Colonic mucosa (tissue), 4 donors: ENCODE measurements around the gene APOL4. TPM values are rescaled to one million over a fixed set of nuclear protein-coding genes. Genes with fewer than 3 reads are reported as not detected.
"Not testable (repeated sequence)": the region's sequence is repeated elsewhere in the genome, so short reads cannot be mapped to it uniquely, and the experiment has no call there.

Experiments
- DNase-seq: peaks from one replicate; pipeline ENCODE4 v3.0.0-alpha.2; 2020
- H3K27ac ChIP-seq: fragments of 200-600 bp; one replicate; pipeline ENCODE4 v1.8.0; 2021
- H3K27me3 ChIP-seq: fragments of 200-600 bp; one replicate; pipeline ENCODE4 v1.8.0; 2021
- H3K36me3 ChIP-seq: fragments of 200-600 bp; one replicate; pipeline ENCODE4 v1.8.0; 2021
- H3K4me1 ChIP-seq: fragments of 200-600 bp; one replicate; pipeline ENCODE4 v1.8.0; 2021; ENCODE audit warnings: mild to moderate bottlenecking
- H3K4me3 ChIP-seq: fragments of 200-600 bp; one replicate; pipeline ENCODE4 v1.8.0; 2021
- H3K9ac ChIP-seq, 2 donors: one replicate each; pipeline ENCODE4 v1.7.0; 2013; ENCODE audit warnings: control low read depth in 2 of 2, low read depth in 2 of 2, low read length in 2 of 2
- H3K9me3 ChIP-seq: fragments of 200-600 bp; one replicate; pipeline ENCODE4 v1.8.0; 2021
- intact Hi-C: fragments of 100-400 bp; cut with DNase I; formaldehyde crosslinking; loops from one replicate; pipeline ENCODE4 v1.14.1; 2022
- total RNA-seq, 2 donors: library from RNA; stranded (reverse); fragmentation: NEBNext Ultra II Directional in 1 of 2; extraction: Animal tissue kit (Norgen Biotek cat#: 25700) in 1 of 2; gene quantifications; one replicate each; pipeline ENCODE4 v1.2.1, GENCODE V29; 2021
- TF ChIP-seq, protein P1 (sequence below): fragments of 200-600 bp; IDR thresholded peaks from one replicate; pipeline ENCODE4 v1.8.0; 2022; ENCODE audit warnings: antibody characterized with exemption, mild to moderate bottlenecking
- donor health status: healthy.
- donor health status: DM: no; HTN: no; CAD: no.
- donor health status: DM: no; HTN: no; CAD: no.

Gene APOL4
- total RNA-seq, 2 donors from 2014 or later = 1.9 to 2.3 TPM

DNA sequence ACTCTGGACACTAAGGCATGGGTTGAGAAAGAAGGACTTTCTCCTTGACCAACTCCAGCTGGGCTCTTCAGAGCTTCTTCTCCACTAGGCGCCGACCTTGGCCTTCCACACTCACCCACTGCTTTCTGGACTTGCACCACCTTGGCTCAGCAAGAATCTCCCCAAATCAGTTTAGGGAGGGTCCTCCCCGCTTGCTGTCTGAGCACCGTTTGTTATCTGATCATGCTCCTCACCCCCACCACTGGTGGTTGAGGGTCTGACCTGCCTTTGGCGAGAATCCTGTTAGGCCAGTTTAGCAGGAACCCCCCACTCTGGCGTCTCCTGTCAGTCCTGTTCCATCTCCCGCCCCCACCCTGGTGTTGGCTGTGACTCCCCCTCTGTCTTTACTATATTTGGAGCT lies 27.3 kb upstream of the APOL4 start:
- no peak for DNase-seq
- Histone ChIP-seq H3K36me3 (no peaks in the 10 kb centered on the region), H3K4me3 (no peak overlapping the region), H3K27ac (no peak overlapping the region), H3K27me3 (no peaks in the 10 kb centered on the region), H3K9me3 (no peaks in the 10 kb centered on the region), H3K4me1 (no peaks in the 10 kb centered on the region), H3K9ac (no peak overlapping the region)
- TF ChIP-seq, protein P1, sequence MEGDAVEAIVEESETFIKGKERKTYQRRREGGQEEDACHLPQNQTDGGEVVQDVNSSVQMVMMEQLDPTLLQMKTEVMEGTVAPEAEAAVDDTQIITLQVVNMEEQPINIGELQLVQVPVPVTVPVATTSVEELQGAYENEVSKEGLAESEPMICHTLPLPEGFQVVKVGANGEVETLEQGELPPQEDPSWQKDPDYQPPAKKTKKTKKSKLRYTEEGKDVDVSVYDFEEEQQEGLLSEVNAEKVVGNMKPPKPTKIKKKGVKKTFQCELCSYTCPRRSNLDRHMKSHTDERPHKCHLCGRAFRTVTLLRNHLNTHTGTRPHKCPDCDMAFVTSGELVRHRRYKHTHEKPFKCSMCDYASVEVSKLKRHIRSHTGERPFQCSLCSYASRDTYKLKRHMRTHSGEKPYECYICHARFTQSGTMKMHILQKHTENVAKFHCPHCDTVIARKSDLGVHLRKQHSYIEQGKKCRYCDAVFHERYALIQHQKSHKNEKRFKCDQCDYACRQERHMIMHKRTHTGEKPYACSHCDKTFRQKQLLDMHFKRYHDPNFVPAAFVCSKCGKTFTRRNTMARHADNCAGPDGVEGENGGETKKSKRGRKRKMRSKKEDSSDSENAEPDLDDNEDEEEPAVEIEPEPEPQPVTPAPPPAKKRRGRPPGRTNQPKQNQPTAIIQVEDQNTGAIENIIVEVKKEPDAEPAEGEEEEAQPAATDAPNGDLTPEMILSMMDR = no peak
- intact Hi-C loops = no loop called here

DNA sequence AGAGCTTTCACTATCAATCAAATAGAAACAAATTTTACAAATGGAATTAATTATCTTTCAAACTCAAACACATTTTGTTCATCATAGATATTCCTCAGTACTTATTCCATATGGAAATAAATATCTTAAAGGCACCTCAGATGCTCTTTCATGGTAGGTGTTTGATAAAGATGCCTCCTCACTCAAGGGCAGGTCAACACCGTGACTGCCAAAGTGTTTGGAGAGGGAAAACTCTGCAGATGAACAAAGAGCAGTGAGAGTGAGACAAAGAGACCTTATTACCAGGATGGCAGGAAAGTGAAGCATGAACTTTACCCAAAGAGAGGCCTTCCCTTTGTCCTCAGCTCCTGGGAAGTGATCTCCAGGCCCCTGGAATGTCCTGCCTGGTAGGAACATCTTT lies 26.8 kb upstream of the APOL4 start:
- H3K4me3 ChIP-seq, H3K27ac ChIP-seq, H3K9ac ChIP-seq, H3K27me3 ChIP-seq, intact Hi-C loops, H3K4me1 ChIP-seq, H3K9me3 ChIP-seq, DNase-seq, H3K36me3 ChIP-seq: not testable (repeated sequence)

DNA sequence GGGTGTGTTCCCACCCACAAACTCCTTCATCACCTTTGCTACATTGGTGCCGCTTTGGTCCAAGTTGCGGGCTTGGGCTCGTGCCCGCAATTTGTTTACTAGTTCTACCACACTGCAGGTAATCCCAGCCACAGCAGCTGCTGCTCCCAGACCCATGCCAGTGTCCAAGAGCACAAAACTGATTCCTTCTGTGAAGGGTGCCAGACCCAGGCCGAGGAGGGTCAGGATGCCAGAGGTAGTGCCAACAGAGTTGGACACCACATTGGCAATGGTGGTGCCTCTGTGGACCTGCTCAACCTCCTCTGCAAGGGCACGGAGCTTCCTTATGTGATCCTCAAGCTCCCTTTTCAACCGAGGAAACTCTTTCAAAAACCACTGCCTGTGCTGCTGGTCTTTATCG lies 26.2 kb upstream of the APOL4 start:
- TF ChIP-seq, protein P1 = no peak
- no peaks in the 10 kb centered on the region for H3K27me3 ChIP-seq
- DNase-seq = no peak
- no peak overlapping the region for H3K9ac ChIP-seq
- no peaks in the 10 kb centered on the region for H3K36me3 ChIP-seq
- H3K4me3 ChIP-seq = no peak overlapping the region
- no peak overlapping the region for H3K27ac ChIP-seq
- H3K9me3 ChIP-seq = no peaks in the 10 kb centered on the region
- intact Hi-C loops = no loop called here
- H3K4me1 ChIP-seq = no peaks in the 10 kb centered on the region

DNA sequence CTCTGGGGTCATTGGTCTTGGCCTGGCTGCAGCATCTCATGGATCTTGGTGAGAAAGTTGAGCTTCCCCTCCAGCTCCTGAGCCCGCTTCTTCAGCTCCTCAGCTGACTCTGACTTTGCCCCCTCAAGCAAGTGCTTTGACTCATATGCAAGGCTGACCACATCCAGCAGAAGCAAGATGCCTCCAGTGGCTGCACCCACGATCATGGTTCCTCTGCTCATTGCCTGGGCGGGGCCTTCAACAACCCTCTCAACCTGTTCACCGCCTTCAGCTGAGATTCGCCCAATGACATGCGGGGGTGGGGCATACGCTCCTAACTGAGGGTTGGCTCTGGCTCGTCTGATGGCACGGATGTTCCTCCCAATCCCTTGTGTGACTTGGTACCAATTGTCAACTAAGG lies 25.8 kb upstream of the APOL4 start:
- H3K4me1 ChIP-seq = no peaks in the 10 kb centered on the region
- no peak overlapping the region for H3K4me3 ChIP-seq
- H3K27me3 ChIP-seq = no peaks in the 10 kb centered on the region
- no peak overlapping the region for H3K27ac ChIP-seq
- no peaks in the 10 kb centered on the region for H3K9me3 ChIP-seq
- TF ChIP-seq, protein P1 = no peak
- no peak overlapping the region for H3K9ac ChIP-seq
- no peak for DNase-seq
- H3K36me3 ChIP-seq = no peaks in the 10 kb centered on the region
- intact Hi-C loops = no loop called here

DNA sequence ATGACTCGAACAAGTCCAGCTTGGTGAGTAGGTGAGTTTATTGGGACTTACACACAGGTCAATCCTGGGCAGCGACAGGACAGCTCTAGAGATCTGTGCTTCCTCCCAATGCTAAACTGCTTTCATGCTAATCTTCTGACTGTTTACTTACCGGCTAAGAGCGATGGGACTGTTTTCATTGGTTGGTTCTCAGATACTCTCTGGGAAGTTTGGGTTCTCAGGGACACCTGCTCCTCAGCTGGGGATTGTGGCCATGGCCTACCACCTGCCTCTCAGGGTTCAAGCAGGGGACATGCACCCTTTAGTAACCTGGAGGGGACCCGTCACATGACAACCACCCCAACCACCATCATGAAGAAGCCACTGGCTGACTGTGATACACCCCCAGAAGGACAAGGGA lies 24.6 kb upstream of the APOL4 start:
- DNase-seq = no peak

DNA sequence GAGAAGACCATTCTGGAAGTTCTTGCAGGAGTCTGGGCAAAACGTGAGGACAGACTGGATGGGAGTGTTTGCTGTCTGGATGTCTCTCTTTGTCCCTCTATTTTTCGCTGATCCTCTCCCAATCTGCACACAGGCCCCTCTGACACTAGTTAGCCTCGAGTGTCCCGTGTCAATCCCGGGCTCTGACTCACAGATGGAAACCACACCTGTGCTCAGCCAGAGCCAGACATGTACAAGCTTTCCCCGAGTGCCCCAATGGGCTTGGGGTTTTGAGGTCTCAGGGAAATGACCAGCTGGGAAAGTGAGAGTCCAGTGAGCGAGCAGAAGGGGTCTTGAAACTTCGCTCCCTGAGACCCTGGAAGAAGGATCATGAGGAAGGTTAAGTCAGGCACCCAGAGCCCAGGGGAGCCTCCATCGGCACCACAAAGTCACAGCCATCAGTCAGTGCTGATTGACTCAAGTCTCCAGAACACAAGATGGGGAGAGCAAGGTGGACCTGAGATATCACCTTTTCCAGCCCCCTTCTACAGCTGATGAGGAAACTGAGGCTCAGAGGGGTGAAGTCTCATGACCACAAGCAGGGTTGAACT lies 23.8 kb upstream of the APOL4 start:
- TF ChIP-seq, protein P1 = no peak
- no peak for DNase-seq
- H3K4me1 ChIP-seq = no peaks in the 10 kb centered on the region
- no peaks in the 10 kb centered on the region for H3K36me3 ChIP-seq
- H3K27me3 ChIP-seq = no peaks in the 10 kb centered on the region
- no peak overlapping the region for H3K9ac ChIP-seq
- intact Hi-C loops = no loop called here
- H3K4me3 ChIP-seq = no peak overlapping the region
- H3K9me3 ChIP-seq = no peaks in the 10 kb centered on the region
- H3K27ac ChIP-seq = no peak overlapping the region

More for the DNA sequence above, 24.6 kb upstream of the APOL4 start:
- Histone ChIP-seq H3K27me3 (no peaks in the 10 kb centered on the region), H3K9ac (no peak overlapping the region), H3K4me3 (no peak overlapping the region), H3K36me3 (no peaks in the 10 kb centered on the region), H3K4me1 (no peaks in the 10 kb centered on the region), H3K9me3 (no peaks in the 10 kb centered on the region), H3K27ac (no peak overlapping the region)
- TF ChIP-seq, protein P1 = no peak
- intact Hi-C loops = no loop called here
